K562 (cell line): ENCODE results near the gene BLOC1S4. TPM values are rescaled to one million over a fixed set of nuclear protein-coding genes. Genes with fewer than 3 reads are reported as not detected.

Experiments used
- HDGF ChIP-seq: fragments of 450-650 bp; IDR thresholded peaks from 2 replicates; pipeline ENCODE4 v1.6.1; 2016
- KDM1A ChIP-seq, 2 experiments: fragments of 450-650 bp; IDR thresholded peaks; 2 replicates each; pipeline ENCODE4 v1.6.1; 2016; ENCODE audit warnings: mild to moderate bottlenecking in 2 of 2
- MYNN ChIP-seq, 2 experiments: sonication (generic); formaldehyde crosslinking in 1 of 2; IDR thresholded peaks; 2 replicates each; pipeline versions ENCODE4 v1.5.0 to v1.6.1; 2016 to 2020; ENCODE audit warnings: antibody characterized with exemption in 1 of 2, missing genetic modification reagents in 1 of 2
- SP1 ChIP-seq: sonication (generic); formaldehyde crosslinking; IDR thresholded peaks from 2 replicates; pipeline ENCODE4 v1.8.1; 2022; ENCODE audit warnings: mild to moderate bottlenecking, missing genetic modification reagents
- TCF3 ChIP-seq: sonication (generic); formaldehyde crosslinking; IDR thresholded peaks from 2 replicates; pipeline ENCODE4 v1.4.0; 2020; ENCODE audit warnings: mild to moderate bottlenecking, missing genetic modification reagents
- ZFP36 ChIP-seq: fragments of 150-350 bp; IDR thresholded peaks from 2 replicates; pipeline ENCODE4 v1.6.1; 2018; ENCODE audit warnings: low read length, low read depth; ENCODE audit not compliant: partially characterized antibody
- ZNF384 ChIP-seq: IDR thresholded peaks from 2 replicates; pipeline ENCODE4 v1.6.1; 2012; ENCODE audit warnings: low read depth, low read length, improper control_type of control experiment
- polyA plus RNA-seq, 8 experiments: library from polyadenylated mRNA; depleted of rRNA in 4 of 8; stranded (reverse) in 5 of 8; unstranded in 3 of 8; fragments of >200 nt; fragmentation: Nextera tagmentation in 2 of 8; fragmentation: Illumina TruSeq in 1 of 8; extraction: Ambion mirVana in 2 of 8; extraction: Trizol in 1 of 8; gene quantifications; 2 replicates each; pipeline versions ENCODE4 v1.2.1 to v1.2.3, GENCODE V29; 2011 to 2014; ENCODE audit warnings: inconsistent platforms in 1 of 8, missing spikeins in 1 of 8
- total RNA-seq, 7 experiments: library from RNA; depleted of rRNA in 6 of 7; stranded (reverse); fragments of >200 nt in 6 of 7; fragmentation: Illumina TruSeq in 2 of 7; extraction: Trizol in 2 of 7; gene quantifications; 2 replicates each; pipeline versions ENCODE4 v1.2.1 to v1.2.3, GENCODE V29; 2011 to 2021; ENCODE audit warnings: low replicate concordance in 1 of 7
- TF ChIP-seq, protein P1 (sequence below), 3 experiments: IDR thresholded peaks in 2 of 3; conservative IDR thresholded peaks in 1 of 3; 2 replicates each; pipeline ENCODE4 v1.5.1; 2011 to 2012; ENCODE audit warnings: low read length in 3 of 3, mild to moderate bottlenecking in 3 of 3, control low read depth in 2 of 3, improper control_type of control experiment in 1 of 3, inconsistent platforms in 1 of 3, low read depth in 1 of 3, mixed read lengths in 1 of 3, moderate library complexity in 1 of 3; ENCODE audit not compliant: insufficient read depth in 2 of 3
- TF ChIP-seq, protein P2 (sequence below): sonication (generic); formaldehyde crosslinking; IDR thresholded peaks from 2 replicates; pipeline ENCODE4 v1.8.0; 2022; ENCODE audit warnings: mild to moderate bottlenecking, missing genetic modification reagents

BLOC1S4 gene
- total and polyA plus RNA-seq, 9 of the 15 experiments (the other 6 are each of a cell fraction or from before 2014, with no cell fraction given), result 3.1 to 31.6 (median 11.2) TPM

DNA sequence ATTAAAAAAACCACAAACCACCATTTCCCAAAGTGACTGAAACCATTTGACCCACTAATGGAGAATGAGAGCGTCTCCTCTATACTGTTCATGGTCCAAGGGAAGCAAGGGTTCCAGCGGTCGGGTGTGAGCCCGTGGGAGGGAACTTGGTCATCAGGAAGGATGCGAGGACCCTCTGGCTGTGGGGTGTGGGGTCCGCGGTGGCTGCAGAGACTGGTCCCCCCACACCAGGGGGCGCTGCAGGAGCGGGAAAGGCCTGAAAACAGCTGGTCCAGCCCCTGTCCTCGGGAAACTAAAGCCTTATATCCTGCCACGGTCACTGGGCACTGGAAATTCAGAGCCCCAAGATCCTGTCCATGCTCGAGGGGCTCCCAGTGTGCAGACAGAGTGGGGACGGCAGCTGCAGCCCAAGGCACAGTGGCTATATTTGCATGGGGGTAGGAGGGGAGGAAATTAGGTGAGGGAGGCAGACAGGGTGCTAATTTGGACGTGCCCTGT lies 4.3 kb downstream of the BLOC1S4 start (continued):
- TF ChIP-seq HDGF, result peak; percentile 38
- TF ChIP-seq MYNN (IDR thresholded peaks at IDR 0.05), result peak; percentile 69; the same call in 1 of the 2 replicates
- TF ChIP-seq MYNN (CRISPR knock-in tag; IDR thresholded peaks at IDR 0.05), result no peak
- peak; percentile 20; the same call in 1 of the 2 replicates for TF ChIP-seq TCF3 (CRISPR knock-in tag)
- 0 out of 4 replicates have a peak, but pooled peaks of 1 of the 2 experiments have one; percentile 2 for TF ChIP-seq KDM1A (IDR thresholded peaks at IDR 0.05)
- TF ChIP-seq SP1 (CRISPR knock-in tag), result 0 out of 2 replicates have a peak, but pooled peaks have one; percentile 42
- TF ChIP-seq, protein P1, sequence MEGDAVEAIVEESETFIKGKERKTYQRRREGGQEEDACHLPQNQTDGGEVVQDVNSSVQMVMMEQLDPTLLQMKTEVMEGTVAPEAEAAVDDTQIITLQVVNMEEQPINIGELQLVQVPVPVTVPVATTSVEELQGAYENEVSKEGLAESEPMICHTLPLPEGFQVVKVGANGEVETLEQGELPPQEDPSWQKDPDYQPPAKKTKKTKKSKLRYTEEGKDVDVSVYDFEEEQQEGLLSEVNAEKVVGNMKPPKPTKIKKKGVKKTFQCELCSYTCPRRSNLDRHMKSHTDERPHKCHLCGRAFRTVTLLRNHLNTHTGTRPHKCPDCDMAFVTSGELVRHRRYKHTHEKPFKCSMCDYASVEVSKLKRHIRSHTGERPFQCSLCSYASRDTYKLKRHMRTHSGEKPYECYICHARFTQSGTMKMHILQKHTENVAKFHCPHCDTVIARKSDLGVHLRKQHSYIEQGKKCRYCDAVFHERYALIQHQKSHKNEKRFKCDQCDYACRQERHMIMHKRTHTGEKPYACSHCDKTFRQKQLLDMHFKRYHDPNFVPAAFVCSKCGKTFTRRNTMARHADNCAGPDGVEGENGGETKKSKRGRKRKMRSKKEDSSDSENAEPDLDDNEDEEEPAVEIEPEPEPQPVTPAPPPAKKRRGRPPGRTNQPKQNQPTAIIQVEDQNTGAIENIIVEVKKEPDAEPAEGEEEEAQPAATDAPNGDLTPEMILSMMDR (IDR thresholded peaks at IDR 0.05 in 2 of 3, conservative IDR thresholded peaks at IDR 0.05 in 1 of 3; ENCODE audit: insufficient read depth in 2 of 3, low read depth in 1 of 3, low read length in 3 of 3), result peak; percentile 91 to 96 (median 93)
- peak; percentile 2 for TF ChIP-seq ZFP36
- TF ChIP-seq ZNF384, result peak; percentile 61
- TF ChIP-seq, protein P2, sequence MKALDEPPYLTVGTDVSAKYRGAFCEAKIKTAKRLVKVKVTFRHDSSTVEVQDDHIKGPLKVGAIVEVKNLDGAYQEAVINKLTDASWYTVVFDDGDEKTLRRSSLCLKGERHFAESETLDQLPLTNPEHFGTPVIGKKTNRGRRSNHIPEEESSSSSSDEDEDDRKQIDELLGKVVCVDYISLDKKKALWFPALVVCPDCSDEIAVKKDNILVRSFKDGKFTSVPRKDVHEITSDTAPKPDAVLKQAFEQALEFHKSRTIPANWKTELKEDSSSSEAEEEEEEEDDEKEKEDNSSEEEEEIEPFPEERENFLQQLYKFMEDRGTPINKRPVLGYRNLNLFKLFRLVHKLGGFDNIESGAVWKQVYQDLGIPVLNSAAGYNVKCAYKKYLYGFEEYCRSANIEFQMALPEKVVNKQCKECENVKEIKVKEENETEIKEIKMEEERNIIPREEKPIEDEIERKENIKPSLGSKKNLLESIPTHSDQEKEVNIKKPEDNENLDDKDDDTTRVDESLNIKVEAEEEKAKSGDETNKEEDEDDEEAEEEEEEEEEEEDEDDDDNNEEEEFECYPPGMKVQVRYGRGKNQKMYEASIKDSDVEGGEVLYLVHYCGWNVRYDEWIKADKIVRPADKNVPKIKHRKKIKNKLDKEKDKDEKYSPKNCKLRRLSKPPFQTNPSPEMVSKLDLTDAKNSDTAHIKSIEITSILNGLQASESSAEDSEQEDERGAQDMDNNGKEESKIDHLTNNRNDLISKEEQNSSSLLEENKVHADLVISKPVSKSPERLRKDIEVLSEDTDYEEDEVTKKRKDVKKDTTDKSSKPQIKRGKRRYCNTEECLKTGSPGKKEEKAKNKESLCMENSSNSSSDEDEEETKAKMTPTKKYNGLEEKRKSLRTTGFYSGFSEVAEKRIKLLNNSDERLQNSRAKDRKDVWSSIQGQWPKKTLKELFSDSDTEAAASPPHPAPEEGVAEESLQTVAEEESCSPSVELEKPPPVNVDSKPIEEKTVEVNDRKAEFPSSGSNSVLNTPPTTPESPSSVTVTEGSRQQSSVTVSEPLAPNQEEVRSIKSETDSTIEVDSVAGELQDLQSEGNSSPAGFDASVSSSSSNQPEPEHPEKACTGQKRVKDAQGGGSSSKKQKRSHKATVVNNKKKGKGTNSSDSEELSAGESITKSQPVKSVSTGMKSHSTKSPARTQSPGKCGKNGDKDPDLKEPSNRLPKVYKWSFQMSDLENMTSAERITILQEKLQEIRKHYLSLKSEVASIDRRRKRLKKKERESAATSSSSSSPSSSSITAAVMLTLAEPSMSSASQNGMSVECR (CRISPR knock-in tag), result 0 out of 2 replicates have a peak, but pooled peaks have one; percentile 18
- TF ChIP-seq, all 486 proteins: peak for 46
